Nephron (organoid): ENCODE measurements around the gene THSD4.

ENCODE experiments used
- H3K27ac Mint-ChIP-seq, 3 experiments: 2 replicates each; pipeline ENCODE4 v1.8.0; 2020; ENCODE audit warnings: mixed read lengths in 3 of 3, mild to moderate bottlenecking in 2 of 3, moderate library complexity in 1 of 3
- H3K27me3 Mint-ChIP-seq: 2 replicates; pipeline ENCODE4 v1.8.0; 2021; ENCODE audit warnings: low read depth, mild to moderate bottlenecking, moderate library complexity, mixed read lengths
- H3K36me3 Mint-ChIP-seq: 2 replicates; pipeline ENCODE4 v1.8.0; 2020; ENCODE audit warnings: low read depth, mixed read lengths
- H3K4me1 Mint-ChIP-seq: 2 replicates; pipeline ENCODE4 v1.8.0; 2020; ENCODE audit warnings: mixed read lengths
- H3K4me3 Mint-ChIP-seq, 3 experiments: 2 replicates each; pipeline ENCODE4 v1.8.0; 2020; ENCODE audit warnings: mild to moderate bottlenecking in 3 of 3, mixed read lengths in 3 of 3, moderate library complexity in 2 of 3
- H3K9me3 Mint-ChIP-seq: 2 replicates; pipeline ENCODE4 v1.8.0; 2020; ENCODE audit warnings: mixed read lengths
- TF ChIP-seq, protein P1 (sequence below), 3 experiments: fragments of 200-600 bp; sonication (generic); IDR thresholded peaks; one replicate each; pipeline ENCODE4 v1.5.0; 2021; ENCODE audit warnings: antibody characterized with exemption in 3 of 3; ENCODE audit not compliant: unreplicated experiment in 3 of 3

THSD4 gene

DNA sequence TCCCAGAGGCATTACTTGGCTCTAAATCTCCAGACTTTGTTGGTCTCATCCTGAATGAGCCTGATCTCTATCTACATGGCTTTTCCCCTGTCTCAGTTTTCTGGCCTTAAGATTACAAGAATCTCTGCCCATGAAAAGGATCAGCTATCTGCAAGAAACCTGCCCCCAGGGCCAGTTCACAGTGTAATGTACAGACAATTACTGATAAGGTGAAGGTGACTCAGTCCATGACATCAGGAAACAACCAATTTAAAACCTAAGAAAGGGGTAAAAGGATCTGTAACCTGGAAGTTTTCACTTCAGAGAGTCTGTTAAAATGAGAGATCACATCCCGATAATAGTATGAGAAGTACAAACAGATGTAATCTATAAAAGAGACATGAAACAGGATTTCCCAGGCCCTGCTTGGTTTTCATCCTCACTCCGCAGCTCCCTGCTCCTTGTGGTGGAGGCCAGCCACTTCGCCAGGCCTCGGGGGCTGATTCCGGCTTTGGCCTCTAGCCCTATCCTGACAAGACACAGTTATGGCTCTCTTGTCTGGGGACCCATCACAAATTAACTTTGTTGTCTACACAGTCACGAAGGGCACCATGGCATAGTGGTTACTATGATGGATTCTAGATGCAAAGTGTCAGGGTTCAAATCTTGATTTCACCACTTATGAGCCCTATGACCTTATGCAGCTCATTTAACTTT lies 136.9 kb downstream of the THSD4 start:
- peak overlapping the region; percentile 31 to 64 (median 59) for H3K27ac Mint-ChIP-seq
- H3K36me3 Mint-ChIP-seq, result peaks cover 4% of the 10 kb centered on the region
- H3K4me3 Mint-ChIP-seq, result no peak overlapping the region
- peaks cover 44% of the 10 kb centered on the region for H3K4me1 Mint-ChIP-seq
- H3K9me3 Mint-ChIP-seq, result no peaks in the 10 kb centered on the region
- peaks cover 5% of the 10 kb centered on the region for H3K27me3 Mint-ChIP-seq
- TF ChIP-seq, protein P1, sequence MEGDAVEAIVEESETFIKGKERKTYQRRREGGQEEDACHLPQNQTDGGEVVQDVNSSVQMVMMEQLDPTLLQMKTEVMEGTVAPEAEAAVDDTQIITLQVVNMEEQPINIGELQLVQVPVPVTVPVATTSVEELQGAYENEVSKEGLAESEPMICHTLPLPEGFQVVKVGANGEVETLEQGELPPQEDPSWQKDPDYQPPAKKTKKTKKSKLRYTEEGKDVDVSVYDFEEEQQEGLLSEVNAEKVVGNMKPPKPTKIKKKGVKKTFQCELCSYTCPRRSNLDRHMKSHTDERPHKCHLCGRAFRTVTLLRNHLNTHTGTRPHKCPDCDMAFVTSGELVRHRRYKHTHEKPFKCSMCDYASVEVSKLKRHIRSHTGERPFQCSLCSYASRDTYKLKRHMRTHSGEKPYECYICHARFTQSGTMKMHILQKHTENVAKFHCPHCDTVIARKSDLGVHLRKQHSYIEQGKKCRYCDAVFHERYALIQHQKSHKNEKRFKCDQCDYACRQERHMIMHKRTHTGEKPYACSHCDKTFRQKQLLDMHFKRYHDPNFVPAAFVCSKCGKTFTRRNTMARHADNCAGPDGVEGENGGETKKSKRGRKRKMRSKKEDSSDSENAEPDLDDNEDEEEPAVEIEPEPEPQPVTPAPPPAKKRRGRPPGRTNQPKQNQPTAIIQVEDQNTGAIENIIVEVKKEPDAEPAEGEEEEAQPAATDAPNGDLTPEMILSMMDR (IDR thresholded peaks at IDR 0.05; ENCODE audit: unreplicated experiment in 3 of 3), result no peak

DNA sequence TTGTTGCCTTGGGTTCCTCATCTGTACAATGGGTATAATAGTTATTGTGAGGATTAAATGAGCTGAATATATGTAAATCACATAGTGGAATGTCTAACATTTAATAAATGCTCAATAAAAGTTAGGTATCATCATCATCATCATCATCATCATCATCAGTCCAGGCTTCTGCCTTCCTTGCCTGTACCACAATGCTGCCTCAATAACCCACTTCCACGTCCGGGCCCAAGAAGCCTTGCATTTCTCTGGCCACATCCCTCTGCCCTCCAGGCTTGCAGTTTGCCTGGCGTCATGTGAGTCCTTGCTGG lies 137.4 kb downstream of the THSD4 start:
- TF ChIP-seq, protein P1 (IDR thresholded peaks at IDR 0.05; ENCODE audit: unreplicated experiment in 3 of 3), result no peak
- Mint-ChIP-seq H3K4me1 (peaks cover 40% of the 10 kb centered on the region), H3K36me3 (peaks cover 4% of the 10 kb centered on the region), H3K4me3 (no peak overlapping the region), H3K27ac (no peak overlapping the region), H3K9me3 (no peaks in the 10 kb centered on the region), H3K27me3 (peaks cover 6% of the 10 kb centered on the region)

DNA sequence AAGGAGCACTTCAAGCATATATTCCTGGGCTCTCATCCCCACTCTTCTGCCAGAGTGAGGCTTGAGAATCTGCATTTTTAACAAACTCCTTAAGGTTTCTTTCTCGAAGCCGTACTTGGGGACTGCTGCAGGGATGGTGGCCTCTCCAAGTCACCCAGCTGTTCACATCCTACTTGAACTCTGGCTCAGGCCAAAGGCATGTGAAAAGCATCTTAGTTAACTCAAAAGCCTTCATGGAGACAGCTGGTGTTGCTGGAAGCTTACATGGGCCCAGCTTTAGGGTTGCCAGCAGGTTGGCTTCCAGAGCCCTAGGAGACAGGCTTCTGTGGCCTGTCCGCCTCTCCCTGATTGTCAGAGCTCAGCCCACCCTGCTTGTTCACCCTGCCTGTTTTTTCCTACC lies 139.2 kb downstream of the THSD4 start:
- Mint-ChIP-seq H3K27ac (no peak overlapping the region), H3K4me1 (peaks cover 32% of the 10 kb centered on the region), H3K4me3 (no peak overlapping the region), H3K27me3 (peaks cover 6% of the 10 kb centered on the region), H3K9me3 (no peaks in the 10 kb centered on the region), H3K36me3 (peaks cover 4% of the 10 kb centered on the region)
- TF ChIP-seq, protein P1 (IDR thresholded peaks at IDR 0.05; ENCODE audit: unreplicated experiment in 3 of 3), result no peak

DNA sequence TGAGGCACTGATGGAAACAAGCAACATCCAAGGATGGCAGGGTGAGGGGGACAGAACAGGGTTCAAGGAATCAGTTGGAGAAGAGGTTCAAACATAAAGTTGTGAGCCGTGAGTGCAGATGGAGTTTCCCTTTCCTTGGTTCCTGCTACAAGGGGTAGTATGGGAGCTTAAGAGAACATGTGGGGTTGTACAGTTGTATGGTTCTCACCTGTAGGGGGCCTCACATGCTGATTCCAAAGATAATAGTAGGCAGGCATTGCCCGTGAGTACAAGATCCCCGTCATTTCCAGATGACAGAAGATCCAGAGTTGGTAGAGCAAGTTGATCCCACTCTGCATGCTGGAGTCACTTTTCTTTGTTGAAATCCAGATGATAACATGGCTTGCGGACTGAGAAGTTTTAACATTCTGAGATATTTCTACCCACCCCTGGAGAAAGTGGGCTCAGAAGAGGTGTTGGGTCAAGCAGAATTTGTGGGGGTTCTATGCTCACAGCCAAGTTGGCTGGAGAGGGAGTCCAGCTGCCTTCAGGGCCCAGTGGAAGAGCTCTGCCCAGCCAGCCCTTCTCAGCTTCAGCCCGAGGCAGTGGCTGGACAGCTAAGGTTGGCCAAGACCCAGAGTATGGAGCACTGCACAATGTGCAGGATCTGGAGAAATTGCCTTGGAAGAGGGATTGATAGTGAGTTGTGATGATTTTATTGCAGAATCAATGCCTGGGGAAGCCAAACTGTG lies 141.8 kb downstream of the THSD4 start:
- no peak overlapping the region for H3K4me3 Mint-ChIP-seq
- TF ChIP-seq, protein P1 (IDR thresholded peaks at IDR 0.05; ENCODE audit: unreplicated experiment in 3 of 3), result no peak
- peaks cover 6% of the 10 kb centered on the region for H3K27me3 Mint-ChIP-seq
- H3K36me3 Mint-ChIP-seq, result peaks cover 4% of the 10 kb centered on the region
- H3K4me1 Mint-ChIP-seq, result peaks cover 25% of the 10 kb centered on the region
- peaks cover 4% of the 10 kb centered on the region for H3K9me3 Mint-ChIP-seq
- H3K27ac Mint-ChIP-seq, result no peak overlapping the region

DNA sequence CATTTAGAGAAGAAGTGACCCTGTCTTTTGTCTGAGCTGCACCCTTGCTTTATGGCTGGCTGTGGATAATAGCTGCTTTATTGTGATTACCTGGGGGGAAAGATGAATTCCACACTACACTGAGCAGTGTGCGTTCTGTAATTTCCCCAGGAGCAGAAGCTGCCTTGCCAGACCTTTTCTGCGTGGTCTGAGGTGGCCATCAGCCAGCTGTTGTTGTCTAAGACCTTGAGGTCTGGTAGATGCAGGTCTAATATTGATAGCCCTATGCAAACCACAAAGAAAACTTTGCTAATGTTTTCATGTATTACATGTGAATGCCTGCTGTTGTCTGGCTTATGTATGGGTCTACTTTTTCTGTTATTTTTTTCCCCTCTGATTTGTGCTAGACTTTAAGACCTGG lies 144.6 kb downstream of the THSD4 start:
- Mint-ChIP-seq H3K27me3 (peaks cover 9% of the 10 kb centered on the region), H3K4me3 (no peak overlapping the region), H3K9me3 (peaks cover 13% of the 10 kb centered on the region), H3K4me1 (peaks cover 15% of the 10 kb centered on the region), H3K36me3 (peaks cover 4% of the 10 kb centered on the region), H3K27ac (peak overlapping the region in 1 of 3 experiments; percentile 11)
- TF ChIP-seq, protein P1 (IDR thresholded peaks at IDR 0.05; ENCODE audit: unreplicated experiment in 3 of 3), result no peak

DNA sequence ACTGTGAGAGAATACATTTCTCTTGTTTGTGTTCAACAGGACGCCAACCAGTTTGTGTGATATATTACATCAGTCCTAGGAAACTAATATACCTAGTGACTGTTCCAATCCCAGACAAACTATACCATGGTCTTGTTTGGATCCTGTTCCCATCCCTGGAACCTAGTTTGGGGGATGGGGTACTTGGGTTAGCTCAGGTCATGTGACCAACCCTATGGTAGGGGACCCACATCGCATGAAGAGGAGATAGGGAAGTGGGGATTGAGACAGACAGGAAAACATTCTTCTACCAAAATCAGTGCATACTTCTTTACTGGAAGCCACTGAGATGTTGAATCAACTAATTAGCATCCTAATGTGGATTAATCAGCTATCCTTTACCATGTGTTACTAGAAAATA lies 146.1 kb downstream of the THSD4 start:
- Mint-ChIP-seq H3K4me3 (no peak overlapping the region), H3K9me3 (peaks cover 15% of the 10 kb centered on the region), H3K4me1 (peaks cover 10% of the 10 kb centered on the region), H3K36me3 (peaks cover 4% of the 10 kb centered on the region), H3K27ac (peak overlapping the region; percentile 34 to 83 (median 66)), H3K27me3 (peaks cover 9% of the 10 kb centered on the region)
- TF ChIP-seq, protein P1 (IDR thresholded peaks at IDR 0.05; ENCODE audit: unreplicated experiment in 3 of 3), result no peak
